Uterus (tissue), 2 donors: ENCODE data around the gene ZNF729.

Source experiments
- POLR2A ChIP-seq, 2 donors: fragments of 450-650 bp; IDR thresholded peaks; one replicate each; pipeline ENCODE4 v1.6.1; 2016; ENCODE audit warnings: antibody characterized with exemption in 2 of 2, mild to moderate bottlenecking in 1 of 2, moderate library complexity in 1 of 2
- TF ChIP-seq, protein P1 (sequence below), 4 experiments: fragments of 200-600 bp in 2 of 4; fragments of 450-650 bp in 2 of 4; sonication (generic) in 2 of 4; IDR thresholded peaks; one replicate each; pipeline ENCODE4 v1.5.1; 2016 to 2019; ENCODE audit warnings: antibody characterized with exemption in 4 of 4, mild to moderate bottlenecking in 2 of 4, moderate library complexity in 1 of 4

GRCh38 chr19:22260499-22260898 lies 25.7 kb upstream of the ZNF729 start:
- TF ChIP-seq, protein P1, sequence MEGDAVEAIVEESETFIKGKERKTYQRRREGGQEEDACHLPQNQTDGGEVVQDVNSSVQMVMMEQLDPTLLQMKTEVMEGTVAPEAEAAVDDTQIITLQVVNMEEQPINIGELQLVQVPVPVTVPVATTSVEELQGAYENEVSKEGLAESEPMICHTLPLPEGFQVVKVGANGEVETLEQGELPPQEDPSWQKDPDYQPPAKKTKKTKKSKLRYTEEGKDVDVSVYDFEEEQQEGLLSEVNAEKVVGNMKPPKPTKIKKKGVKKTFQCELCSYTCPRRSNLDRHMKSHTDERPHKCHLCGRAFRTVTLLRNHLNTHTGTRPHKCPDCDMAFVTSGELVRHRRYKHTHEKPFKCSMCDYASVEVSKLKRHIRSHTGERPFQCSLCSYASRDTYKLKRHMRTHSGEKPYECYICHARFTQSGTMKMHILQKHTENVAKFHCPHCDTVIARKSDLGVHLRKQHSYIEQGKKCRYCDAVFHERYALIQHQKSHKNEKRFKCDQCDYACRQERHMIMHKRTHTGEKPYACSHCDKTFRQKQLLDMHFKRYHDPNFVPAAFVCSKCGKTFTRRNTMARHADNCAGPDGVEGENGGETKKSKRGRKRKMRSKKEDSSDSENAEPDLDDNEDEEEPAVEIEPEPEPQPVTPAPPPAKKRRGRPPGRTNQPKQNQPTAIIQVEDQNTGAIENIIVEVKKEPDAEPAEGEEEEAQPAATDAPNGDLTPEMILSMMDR (IDR thresholded peaks at IDR 0.05), result no peak
- TF ChIP-seq POLR2A (IDR thresholded peaks at IDR 0.05), result no peak
